OCI-LY3 (cell line): ENCODE measurements around the gene PRUNE2.

Experiments used
- H2AFZ ChIP-seq: fragments of 200-600, 300-600 bp; shearing (Covaris generic); 2 replicates; pipeline ENCODE4 v1.6.0; 2014; ENCODE audit warnings: antibody characterized with exemption, low read depth, low read length
- H3K27ac ChIP-seq: fragments of 200-600, 300-600 bp; sonication (generic); 2 replicates; pipeline ENCODE4 v1.5.1; 2014; ENCODE audit warnings: mild to moderate bottlenecking, low read length, moderate library complexity, mixed read lengths
- H3K27me3 ChIP-seq: fragments of 200-600, 300-600 bp; sonication (generic); 2 replicates; pipeline ENCODE4 v1.6.1; 2014; ENCODE audit warnings: low read depth, low read length, mixed read lengths
- H3K36me3 ChIP-seq: fragments of 200-600, 300-600 bp; sonication (generic); replicated peaks from 2 replicates; pipeline ENCODE3; 2014; ENCODE audit warnings: low read depth, low read length, mixed read lengths
- H3K4me1 ChIP-seq: fragments of 300-600, 200-600 bp; sonication (generic); 2 replicates; pipeline ENCODE4 v1.6.1; 2014; ENCODE audit warnings: low read length, mixed read lengths
- H3K4me2 ChIP-seq: fragments of 200-600, 300-600 bp; sonication (generic); 2 replicates; pipeline ENCODE4 v1.6.1; 2014; ENCODE audit warnings: low read length, mixed read lengths
- H3K4me3 ChIP-seq: fragments of 300-600, 200-600 bp; sonication (generic); 2 replicates; pipeline ENCODE4 v1.5.1; 2014; ENCODE audit warnings: antibody characterized with exemption, mild to moderate bottlenecking, low read length, moderate library complexity
- H3K79me2 ChIP-seq: fragments of 300-600, 200-600 bp; shearing (Covaris generic); 2 replicates; pipeline ENCODE4 v1.6.1; 2014; ENCODE audit warnings: mild to moderate bottlenecking, low read length, mixed read lengths
- H3K9ac ChIP-seq: fragments of 300-600, 200-600 bp; shearing (Covaris generic); 2 replicates; pipeline ENCODE4 v1.6.0; 2014; ENCODE audit warnings: mild to moderate bottlenecking, low read length, moderate library complexity
- H3K9me3 ChIP-seq: fragments of 200-600, 300-600 bp; shearing (Covaris generic); 2 replicates; pipeline ENCODE4 v1.6.1; 2014; ENCODE audit warnings: low read length, mixed read lengths; ENCODE audit not compliant: insufficient read depth
- H4K20me1 ChIP-seq: fragments of 200-600, 300-600 bp; sonication (generic); 2 replicates; pipeline ENCODE4 v1.6.1; 2016; ENCODE audit warnings: low read length, mixed read lengths; ENCODE audit not compliant: insufficient read depth
- EZH2phosphoT487 ChIP-seq: fragments of 200-600 bp; shearing (Covaris generic); IDR thresholded peaks from 2 replicates; pipeline ENCODE4 v1.6.1; 2018; ENCODE audit warnings: antibody characterized with exemption, mixed run types, low read depth
- TF ChIP-seq, protein P1 (sequence below): fragments of 200-600, 300-600 bp; sonication (generic); IDR thresholded peaks from 2 replicates; pipeline ENCODE4 v1.5.1; 2014; ENCODE audit warnings: antibody characterized with exemption, low read length, low read depth

PRUNE2 gene

DNA sequence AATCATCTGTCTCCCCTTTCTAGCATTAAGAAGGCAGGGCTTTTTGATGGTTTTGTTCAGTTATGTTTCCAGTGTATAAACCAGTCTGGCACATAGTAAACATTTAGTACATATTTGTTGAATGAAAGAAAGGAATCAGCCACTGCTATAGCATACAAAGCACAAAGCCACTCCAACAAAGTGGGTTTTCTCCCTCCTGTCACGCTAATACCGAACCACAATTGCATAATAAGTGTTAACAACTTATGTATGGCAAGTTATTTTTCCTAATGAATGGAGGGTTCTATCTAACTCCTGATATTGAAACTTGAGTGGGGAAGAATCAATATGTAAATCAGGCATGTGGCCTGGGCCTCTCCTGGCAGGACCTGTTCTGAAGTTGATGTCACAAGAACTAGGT is 53.9 kb downstream of the PRUNE2 start:
- H4K20me1 ChIP-seq: no peaks in the 10 kb centered on the region
- H3K9me3 ChIP-seq: no peaks in the 10 kb centered on the region
- H3K79me2 ChIP-seq: no peaks in the 10 kb centered on the region
- H3K4me3 ChIP-seq: peak overlapping the region; percentile 14
- peaks cover 20% of the 10 kb centered on the region for H3K4me1 ChIP-seq
- H3K9ac ChIP-seq: peak overlapping the region; percentile 33; the same call in 1 of the 2 replicates
- no peaks in the 10 kb centered on the region for H3K27me3 ChIP-seq
- no peaks in the 10 kb centered on the region for H3K36me3 ChIP-seq
- peak overlapping the region; percentile 39 for H2AFZ ChIP-seq
- no peak for TF ChIP-seq EZH2phosphoT487
- TF ChIP-seq, protein P1, sequence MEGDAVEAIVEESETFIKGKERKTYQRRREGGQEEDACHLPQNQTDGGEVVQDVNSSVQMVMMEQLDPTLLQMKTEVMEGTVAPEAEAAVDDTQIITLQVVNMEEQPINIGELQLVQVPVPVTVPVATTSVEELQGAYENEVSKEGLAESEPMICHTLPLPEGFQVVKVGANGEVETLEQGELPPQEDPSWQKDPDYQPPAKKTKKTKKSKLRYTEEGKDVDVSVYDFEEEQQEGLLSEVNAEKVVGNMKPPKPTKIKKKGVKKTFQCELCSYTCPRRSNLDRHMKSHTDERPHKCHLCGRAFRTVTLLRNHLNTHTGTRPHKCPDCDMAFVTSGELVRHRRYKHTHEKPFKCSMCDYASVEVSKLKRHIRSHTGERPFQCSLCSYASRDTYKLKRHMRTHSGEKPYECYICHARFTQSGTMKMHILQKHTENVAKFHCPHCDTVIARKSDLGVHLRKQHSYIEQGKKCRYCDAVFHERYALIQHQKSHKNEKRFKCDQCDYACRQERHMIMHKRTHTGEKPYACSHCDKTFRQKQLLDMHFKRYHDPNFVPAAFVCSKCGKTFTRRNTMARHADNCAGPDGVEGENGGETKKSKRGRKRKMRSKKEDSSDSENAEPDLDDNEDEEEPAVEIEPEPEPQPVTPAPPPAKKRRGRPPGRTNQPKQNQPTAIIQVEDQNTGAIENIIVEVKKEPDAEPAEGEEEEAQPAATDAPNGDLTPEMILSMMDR: no peak
- H3K27ac ChIP-seq: peak overlapping the region; percentile 72
- H3K4me2 ChIP-seq: peak overlapping the region; percentile 49

DNA sequence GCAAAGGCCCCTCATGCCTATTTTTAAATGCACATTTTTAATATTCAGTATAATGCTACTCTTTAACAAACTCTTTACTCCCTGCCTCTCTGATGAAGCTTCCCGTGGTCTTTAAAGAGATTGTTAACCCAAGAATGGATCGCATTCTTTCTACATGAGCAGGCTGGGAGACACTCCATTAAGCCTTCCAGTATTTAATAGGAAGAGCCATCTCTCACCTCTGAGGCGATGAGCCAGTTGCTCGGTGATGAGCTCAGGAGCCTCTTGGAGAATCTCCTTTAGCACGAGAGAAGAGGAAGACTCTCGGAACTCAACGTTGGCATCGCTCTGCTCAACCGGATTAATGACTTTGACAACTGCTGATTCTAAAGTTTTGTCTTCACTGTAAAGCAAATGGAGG is 59.6 kb downstream of the PRUNE2 start:
- Histone ChIP-seq H3K79me2 (no peaks in the 10 kb centered on the region), H3K9ac (no peak overlapping the region), H3K4me3 (no peak overlapping the region), H3K27me3 (no peaks in the 10 kb centered on the region), H4K20me1 (no peaks in the 10 kb centered on the region), H3K36me3 (no peaks in the 10 kb centered on the region), H3K4me2 (no peak overlapping the region), H3K4me1 (no peaks in the 10 kb centered on the region), H3K9me3 (no peaks in the 10 kb centered on the region), H3K27ac (no peak overlapping the region), H2AFZ (no peak overlapping the region)
- TF ChIP-seq, protein P1: no peak
- no peak for TF ChIP-seq EZH2phosphoT487

DNA sequence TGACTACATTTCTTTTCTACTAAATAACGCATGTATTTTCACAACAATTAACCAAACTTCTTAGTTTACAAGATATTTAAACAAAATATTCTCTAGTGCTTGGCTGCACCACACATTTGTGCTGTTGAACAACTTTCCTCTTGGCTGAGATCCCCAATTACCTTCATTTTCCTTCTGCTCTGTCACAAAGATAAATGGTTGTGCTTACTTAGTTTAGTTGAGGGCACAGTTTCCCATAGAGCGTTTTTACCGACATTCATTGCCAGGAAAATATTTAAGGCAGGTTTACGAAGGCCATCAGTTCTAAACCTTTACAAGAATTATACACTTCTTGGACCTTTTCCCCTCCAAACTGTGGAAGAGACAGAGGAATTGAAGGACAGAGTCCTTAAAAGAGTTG is 60.7 kb downstream of the PRUNE2 start:
- Histone ChIP-seq H3K9me3 (no peaks in the 10 kb centered on the region), H3K4me1 (no peaks in the 10 kb centered on the region), H2AFZ (no peak overlapping the region), H3K36me3 (no peaks in the 10 kb centered on the region), H3K27ac (no peak overlapping the region), H3K4me3 (no peak overlapping the region), H3K27me3 (no peaks in the 10 kb centered on the region), H4K20me1 (no peaks in the 10 kb centered on the region), H3K9ac (no peak overlapping the region), H3K79me2 (no peaks in the 10 kb centered on the region), H3K4me2 (no peak overlapping the region)
- TF ChIP-seq, protein P1: no peak
- TF ChIP-seq EZH2phosphoT487: no peak

DNA sequence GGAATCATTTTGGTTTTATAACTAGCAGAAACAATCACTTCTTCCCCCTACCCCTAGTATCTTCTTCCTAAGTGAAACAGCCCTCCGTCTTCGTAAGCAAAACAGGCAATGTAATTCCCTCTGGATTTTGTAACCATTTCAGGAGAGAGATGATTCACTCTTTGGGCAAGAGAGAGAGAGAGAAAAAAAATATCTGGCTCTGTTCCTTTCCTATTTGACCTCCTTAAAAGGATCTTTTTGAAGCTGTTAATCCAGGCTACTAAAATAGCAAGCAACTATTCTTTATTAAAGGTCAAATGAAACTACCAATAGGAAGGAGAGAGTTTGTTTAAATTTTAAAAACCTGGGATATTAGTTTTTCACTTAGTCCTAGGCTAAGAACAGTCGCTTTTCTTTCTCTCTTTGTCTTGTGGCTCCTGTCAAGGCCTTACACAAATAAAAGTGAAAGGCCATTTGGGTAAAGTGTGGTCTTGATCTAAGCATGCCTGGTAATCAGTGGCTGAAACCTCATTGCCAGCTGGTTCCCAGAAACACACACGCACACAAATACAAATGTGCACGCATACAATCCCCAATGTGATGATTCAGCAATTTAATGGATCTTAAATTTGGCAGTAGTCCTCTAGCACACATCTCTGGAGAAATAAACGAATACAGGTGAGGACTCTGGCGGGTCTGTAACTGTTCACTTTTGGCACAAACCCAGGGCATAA is 70.2 kb downstream of the PRUNE2 start:
- Histone ChIP-seq H3K4me3 (no peak overlapping the region), H3K4me2 (no peak overlapping the region), H3K9ac (no peak overlapping the region), H4K20me1 (no peaks in the 10 kb centered on the region), H3K4me1 (peaks cover 15% of the 10 kb centered on the region), H3K36me3 (no peaks in the 10 kb centered on the region), H3K9me3 (no peaks in the 10 kb centered on the region), H3K79me2 (no peaks in the 10 kb centered on the region), H2AFZ (no peak overlapping the region), H3K27me3 (no peaks in the 10 kb centered on the region), H3K27ac (no peak overlapping the region)
- no peak for TF ChIP-seq EZH2phosphoT487
- TF ChIP-seq, protein P1: no peak
